ENCODE results near the gene CCDC116.
A peak's percentile ranks its signal among the peaks of the same experiment; 100 is the strongest.
"Not testable (repeated sequence)": the region's sequence is repeated elsewhere in the genome, so short reads cannot be mapped to it uniquely, and the experiment has no call there.

Gene CCDC116

GRCh38 chr22:21632237-21632895 is at the start of gene CCDC116:
Gene CCDC116 (plus strand): TSS chr22:21632760. CDS start chr22:21633182, 422 bp downstream.
- peaks cover 8% of the 10 kb centered on the region for H3K36me3 Mint-ChIP-seq
- H3K27me3 Mint-ChIP-seq = no peaks in the 10 kb centered on the region
- H3K4me1 Mint-ChIP-seq = peaks cover 29% of the 10 kb centered on the region
- no peak for ATAC-seq
- H3K27ac Mint-ChIP-seq = no peak within 1 kb of the TSS
- H3K9me3 Mint-ChIP-seq = no peaks in the 10 kb centered on the region
- H3K4me3 Mint-ChIP-seq = no peak within 1 kb of the TSS

- H3K9me3 Mint-ChIP-seq = no peaks in the 10 kb centered on the region
These were observed 49.5 kb upstream of the CCDC116 start for GRCh38 chr22:21582801-21583740.

GRCh38 chr22:21585389-21585788 is 47.2 kb upstream of the CCDC116 start:
- H3K27ac Mint-ChIP-seq = no peak overlapping the region
- H3K4me1 Mint-ChIP-seq = peaks cover 51% of the 10 kb centered on the region
- H3K27me3 Mint-ChIP-seq = no peaks in the 10 kb centered on the region
- H3K36me3 Mint-ChIP-seq = peaks cover 7% of the 10 kb centered on the region
- no peak for ATAC-seq
- H3K9me3 Mint-ChIP-seq = no peaks in the 10 kb centered on the region
- H3K4me3 Mint-ChIP-seq = no peak overlapping the region

More at GRCh38 chr22:21582801-21583740, 49.5 kb upstream of the CCDC116 start:
- Mint-ChIP-seq H3K36me3 (peaks cover 13% of the 10 kb centered on the region), H3K4me1 (peaks cover 60% of the 10 kb centered on the region), H3K27ac (peak overlapping the region; percentile 27), H3K27me3 (no peaks in the 10 kb centered on the region), H3K4me3 (no peak overlapping the region)
- ATAC-seq = no peak

- H3K27ac Mint-ChIP-seq = peak overlapping the region; percentile 78
These were observed 44.6 kb upstream of the CCDC116 start for GRCh38 chr22:21587803-21588611.

GRCh38 chr22:21589396-21589795 is 43.2 kb upstream of the CCDC116 start:
- peaks cover 34% of the 10 kb centered on the region for H3K36me3 Mint-ChIP-seq
- no peak overlapping the region for H3K4me3 Mint-ChIP-seq
- peaks cover 65% of the 10 kb centered on the region for H3K4me1 Mint-ChIP-seq
- no peaks in the 10 kb centered on the region for H3K27me3 Mint-ChIP-seq
- no peak for ATAC-seq
- H3K27ac Mint-ChIP-seq = no peak overlapping the region
- no peaks in the 10 kb centered on the region for H3K9me3 Mint-ChIP-seq

More at GRCh38 chr22:21587803-21588611, 44.6 kb upstream of the CCDC116 start:
- Mint-ChIP-seq H3K36me3 (peaks cover 20% of the 10 kb centered on the region), H3K4me1 (peaks cover 58% of the 10 kb centered on the region), H3K9me3 (no peaks in the 10 kb centered on the region), H3K4me3 (peak overlapping the region; percentile 21), H3K27me3 (no peaks in the 10 kb centered on the region)
- ATAC-seq = peak; percentile 96

GRCh38 chr22:21590809-21591641 is 41.5 kb upstream of the CCDC116 start:
- no peaks in the 10 kb centered on the region for H3K9me3 Mint-ChIP-seq
- no peaks in the 10 kb centered on the region for H3K27me3 Mint-ChIP-seq
- peak; percentile 52 for ATAC-seq
- no peak overlapping the region for H3K4me3 Mint-ChIP-seq
- H3K27ac Mint-ChIP-seq = peak overlapping the region; percentile 80
- peaks cover 43% of the 10 kb centered on the region for H3K36me3 Mint-ChIP-seq
- H3K4me1 Mint-ChIP-seq = peaks cover 70% of the 10 kb centered on the region

- no peak for ATAC-seq
- Mint-ChIP-seq H3K9me3 (no peaks in the 10 kb centered on the region), H3K4me1 (peaks cover 73% of the 10 kb centered on the region), H3K27me3 (no peaks in the 10 kb centered on the region), H3K36me3 (peaks cover 50% of the 10 kb centered on the region), H3K4me3 (no peak overlapping the region), H3K27ac (peak overlapping the region; percentile 80)
These were observed 40.9 kb upstream of the CCDC116 start for GRCh38 chr22:21591695-21592094.

- ATAC-seq = no peak
- Mint-ChIP-seq H3K4me3 (no peak overlapping the region), H3K4me1 (peaks cover 71% of the 10 kb centered on the region)
These were observed 40.1 kb upstream of the CCDC116 start for GRCh38 chr22:21592422-21592821.

GRCh38 chr22:21593406-21594232 is 38.9 kb upstream of the CCDC116 start:
- Mint-ChIP-seq H3K9me3 (no peaks in the 10 kb centered on the region), H3K27ac (peak overlapping the region; percentile 1), H3K27me3 (no peaks in the 10 kb centered on the region), H3K4me3 (no peak overlapping the region), H3K36me3 (peaks cover 59% of the 10 kb centered on the region), H3K4me1 (peaks cover 66% of the 10 kb centered on the region)
- no peak for ATAC-seq

More at GRCh38 chr22:21592422-21592821, 40.1 kb upstream of the CCDC116 start:
- Mint-ChIP-seq H3K36me3 (peaks cover 53% of the 10 kb centered on the region), H3K27me3 (no peaks in the 10 kb centered on the region), H3K9me3 (no peaks in the 10 kb centered on the region), H3K27ac (no peak overlapping the region)

- no peak for ATAC-seq
- peaks cover 71% of the 10 kb centered on the region for H3K36me3 Mint-ChIP-seq
- H3K27me3 Mint-ChIP-seq = no peaks in the 10 kb centered on the region
- peaks cover 71% of the 10 kb centered on the region for H3K4me1 Mint-ChIP-seq
- H3K27ac Mint-ChIP-seq = no peak overlapping the region
- H3K4me3 Mint-ChIP-seq = no peak overlapping the region
- no peaks in the 10 kb centered on the region for H3K9me3 Mint-ChIP-seq
These were observed 37.6 kb upstream of the CCDC116 start for GRCh38 chr22:21594865-21595452.

GRCh38 chr22:21596356-21597135 is 36.0 kb upstream of the CCDC116 start:
- H3K27ac Mint-ChIP-seq, H3K9me3 Mint-ChIP-seq, H3K4me3 Mint-ChIP-seq, H3K27me3 Mint-ChIP-seq, ATAC-seq: not testable (repeated sequence)
- H3K4me1 Mint-ChIP-seq = peaks cover 62% of the 10 kb centered on the region
- peaks cover 60% of the 10 kb centered on the region for H3K36me3 Mint-ChIP-seq

- ATAC-seq = no peak
- Mint-ChIP-seq H3K4me1 (peaks cover 62% of the 10 kb centered on the region), H3K27ac (no peak overlapping the region), H3K9me3 (no peaks in the 10 kb centered on the region), H3K4me3 (no peak overlapping the region), H3K27me3 (no peaks in the 10 kb centered on the region), H3K36me3 (peaks cover 55% of the 10 kb centered on the region)
These were observed 34.3 kb upstream of the CCDC116 start for GRCh38 chr22:21598302-21598701.
